Activated T-cell treated with anti-CD3 and anti-CD28 coated beads for 4 hours (primary cell): ENCODE data around the gene KNSTRN.

Experiments used
- DNase-seq: peaks from one replicate; pipeline ENCODE4 v3.0.0-alpha.2; 2020

KNSTRN gene

DNA sequence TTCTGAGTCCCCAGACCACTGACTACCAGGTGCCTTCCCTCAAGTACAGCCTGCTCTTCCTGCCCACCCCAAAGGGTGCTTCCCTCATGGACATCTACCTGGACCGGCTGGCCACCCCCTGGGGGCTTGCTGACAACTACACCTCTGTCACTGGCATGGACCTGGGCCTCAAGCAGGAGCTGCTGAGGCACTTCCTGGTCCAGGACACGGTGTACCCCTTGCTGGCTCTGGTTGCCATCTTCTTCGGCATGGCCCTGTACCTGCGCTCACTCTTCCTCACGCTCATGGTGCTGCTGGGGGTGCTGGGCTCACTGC, 15.2 kb upstream of the KNSTRN start:
- no peak for DNase-seq

GRCh38 chr15:40367686-40368611, 14.6 kb upstream of the KNSTRN start:
- peak; percentile 74 for DNase-seq

GRCh38 chr15:40368719-40369473, 13.6 kb upstream of the KNSTRN start:
- DNase-seq, result no peak

GRCh38 chr15:40369474-40369869, 13.0 kb upstream of the KNSTRN start:
- no peak for DNase-seq

- DNase-seq, result no peak
These were observed 12.6 kb upstream of the KNSTRN start for GRCh38 chr15:40369971-40370370.

GRCh38 chr15:40372981-40373380, 9.5 kb upstream of the KNSTRN start:
- no peak for DNase-seq

- no peak for DNase-seq
These were observed 4.9 kb upstream of the KNSTRN start for GRCh38 chr15:40377606-40378005.

GRCh38 chr15:40379374-40379773, 3.1 kb upstream of the KNSTRN start:
- no peak for DNase-seq

DNA sequence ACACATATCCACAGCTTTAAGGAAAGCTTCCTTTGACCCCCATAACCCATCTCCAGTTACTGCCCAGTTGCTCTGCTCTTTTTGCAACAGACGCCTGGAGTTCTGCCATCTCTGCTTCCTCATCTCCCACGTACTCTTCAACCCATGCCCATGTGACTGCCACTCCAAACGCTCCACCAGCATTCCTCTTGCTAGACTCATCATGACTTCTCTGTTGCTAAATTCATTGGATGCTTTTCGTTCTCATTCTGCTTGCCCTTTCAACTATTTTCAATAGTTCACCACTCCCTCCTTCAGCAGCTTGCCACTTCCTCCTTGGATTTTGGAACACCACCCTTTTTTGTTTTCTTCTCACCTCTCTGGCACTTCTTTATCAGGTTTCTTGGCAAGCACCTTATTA, 2.7 kb upstream of the KNSTRN start:
- DNase-seq, result no peak

DNA sequence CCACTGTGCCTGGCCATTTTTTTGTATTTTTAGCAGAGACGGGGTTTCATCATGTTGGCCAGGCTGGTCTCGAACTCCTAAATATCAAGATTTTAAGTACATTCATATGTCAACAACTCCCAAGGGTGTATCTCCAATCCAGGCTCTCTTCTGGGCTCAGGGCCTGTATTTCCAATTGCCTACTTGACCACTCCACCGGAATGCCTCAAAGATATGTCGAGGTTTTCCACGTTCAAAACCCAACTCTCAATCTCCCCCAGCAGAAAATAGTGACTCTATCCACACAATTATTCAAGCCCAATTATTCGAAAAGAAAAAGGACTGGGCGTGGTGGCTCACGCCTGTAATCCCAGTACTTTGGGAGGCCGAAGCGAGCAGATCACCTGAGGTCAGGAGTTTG, 1.9 kb upstream of the KNSTRN start:
- no peak for DNase-seq

GRCh38 chr15:40381818-40382529, 547 bp upstream of the KNSTRN start:
- DNase-seq, result no peak

DNA sequence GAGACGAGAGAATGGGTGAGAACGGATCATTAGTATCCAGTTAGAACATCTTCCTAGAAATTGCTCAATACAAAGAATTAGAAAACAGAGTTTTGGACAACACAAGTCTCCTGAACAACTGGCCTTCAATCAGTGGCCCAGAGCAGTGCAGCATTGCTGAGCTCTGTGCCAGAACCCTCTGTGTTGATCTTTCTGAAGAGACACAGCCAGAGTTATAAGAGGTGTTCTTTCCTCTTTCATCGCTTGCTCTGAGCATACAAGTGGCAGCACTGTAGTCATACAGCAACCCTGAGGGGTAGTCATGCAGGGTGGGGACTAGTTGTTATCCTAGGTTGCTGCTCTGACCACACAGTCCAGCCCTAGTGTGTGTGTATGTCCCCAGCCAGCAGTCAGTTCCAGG, 4.0 kb downstream of the KNSTRN start:
- DNase-seq, result no peak

DNA sequence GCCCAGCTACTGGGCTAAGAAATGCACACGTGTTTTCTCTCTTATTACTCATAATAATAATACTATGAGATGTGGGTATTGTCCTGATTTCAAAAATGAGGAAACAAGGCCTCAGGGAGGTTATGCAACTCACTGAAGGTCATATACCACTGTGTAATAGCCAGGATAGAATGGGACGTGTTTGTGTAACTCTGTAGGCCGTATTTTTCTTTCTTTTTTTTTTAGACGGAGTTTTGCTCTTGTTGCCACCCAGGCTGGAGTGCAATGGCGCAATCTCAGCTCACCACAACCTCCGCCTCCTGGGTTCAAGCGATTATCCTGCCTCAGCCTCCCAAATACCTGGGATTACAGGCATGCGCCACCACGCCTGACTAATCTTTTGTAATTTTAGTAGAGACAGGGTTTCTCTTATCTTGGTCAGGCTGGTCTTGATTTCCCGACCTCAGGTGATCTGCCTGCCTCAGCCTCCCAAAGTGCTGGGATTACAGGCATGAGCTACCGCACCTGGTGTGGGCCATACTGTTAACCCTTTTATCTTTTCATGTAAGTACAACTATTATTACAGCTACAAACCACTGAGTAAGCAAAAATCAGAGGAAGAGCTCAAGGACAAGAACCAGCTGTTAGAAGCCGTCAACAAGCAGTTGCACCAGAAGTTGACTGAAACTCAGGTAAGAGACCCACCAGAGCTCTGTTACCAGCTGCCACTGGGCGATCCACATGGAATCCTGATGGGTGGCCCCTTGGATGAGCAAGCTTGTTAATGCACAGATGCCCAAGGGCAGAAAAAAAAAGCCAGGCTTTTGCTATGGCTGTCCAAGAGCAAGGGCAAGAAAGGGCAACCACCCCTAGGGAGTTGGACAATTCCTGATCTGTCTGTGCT, 6.7 kb downstream of the KNSTRN start:
- DNase-seq, result no peak

- no peak for DNase-seq
These were observed 7.5 kb downstream of the KNSTRN start for GRCh38 chr15:40389824-40390595.

- no peak for DNase-seq
These were observed 10.7 kb downstream of the KNSTRN start for GRCh38 chr15:40392986-40393948.

DNA sequence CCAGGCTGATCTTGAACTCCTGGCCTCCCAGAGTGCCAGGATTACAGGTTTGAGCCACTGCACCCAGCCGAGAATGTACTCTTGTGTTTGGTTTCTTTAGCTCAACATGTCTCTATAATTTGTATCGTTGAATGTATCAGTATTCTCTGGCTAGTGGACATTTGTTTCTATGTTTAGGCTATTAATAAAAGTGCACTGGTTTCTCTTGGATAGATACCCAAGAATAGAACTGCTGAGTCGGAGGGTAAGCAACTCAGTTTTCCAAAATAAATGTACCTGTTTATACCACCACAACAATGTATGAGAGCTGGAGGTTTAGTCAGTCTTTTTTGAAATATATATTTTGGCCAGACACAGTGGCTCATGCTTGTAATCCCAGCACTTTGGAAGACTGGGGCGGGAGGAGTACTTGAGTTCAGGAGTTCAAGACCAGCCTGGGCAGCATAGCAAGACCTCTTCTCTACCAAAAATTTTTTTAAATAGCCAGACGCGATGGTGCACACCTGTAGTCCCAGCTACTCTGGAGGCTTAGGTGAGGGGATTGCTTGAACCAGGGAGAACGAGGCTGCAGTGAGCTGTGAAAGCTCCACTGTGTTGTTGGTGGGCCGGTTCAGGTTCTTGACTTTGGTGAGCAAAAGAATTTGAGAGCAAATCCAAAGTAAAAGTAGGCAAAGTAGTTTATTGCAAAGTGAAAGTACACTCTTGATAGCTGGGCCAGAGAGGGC, 15.3 kb downstream of the KNSTRN start:
- DNase-seq, result no peak

- no peak for DNase-seq
These were observed 15.9 kb downstream of the KNSTRN start for GRCh38 chr15:40398413-40398873.

GRCh38 chr15:40399370-40399769, 16.8 kb downstream of the KNSTRN start:
- no peak for DNase-seq

GRCh38 chr15:40405501-40406381, 23.2 kb downstream of the KNSTRN start, which contains the start of gene IVD:
Gene IVD (plus strand): TSS chr15:40405795. CDS start chr15:40405828, 33 bp downstream.
- peak; percentile 73 for DNase-seq
